NCI-H2227 treated with DMSO at 0.1 percent for 48 hours (cell line): Measurements from ENCODE around the gene DDX23.

Experiments
- DNase-seq: peaks from one replicate; lab custom pipeline; 2025; lab: John Stamatoyannopoulos, UW

The DDX23 gene

DNA sequence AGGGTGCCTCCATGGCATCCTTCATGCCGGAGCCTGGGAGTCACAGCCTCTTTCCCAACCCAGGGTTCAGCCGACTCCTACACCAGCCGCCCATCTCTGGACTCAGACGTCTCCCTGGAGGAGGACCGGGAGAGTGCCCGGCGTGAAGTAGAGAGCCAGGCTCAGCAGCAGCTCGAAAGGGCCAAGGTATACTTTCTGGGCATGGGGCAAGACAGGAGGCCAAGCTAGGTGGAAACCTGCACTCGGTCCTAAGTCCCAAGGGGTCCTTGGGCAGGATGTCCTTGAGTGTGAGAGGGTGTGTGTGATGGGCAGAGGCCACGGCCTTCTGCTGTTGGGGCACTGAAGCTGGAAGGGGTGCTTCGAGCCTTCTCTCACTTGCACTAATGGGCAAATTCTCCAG, 28.7 kb downstream of the DDX23 start:
- no peak for DNase-seq

DNA sequence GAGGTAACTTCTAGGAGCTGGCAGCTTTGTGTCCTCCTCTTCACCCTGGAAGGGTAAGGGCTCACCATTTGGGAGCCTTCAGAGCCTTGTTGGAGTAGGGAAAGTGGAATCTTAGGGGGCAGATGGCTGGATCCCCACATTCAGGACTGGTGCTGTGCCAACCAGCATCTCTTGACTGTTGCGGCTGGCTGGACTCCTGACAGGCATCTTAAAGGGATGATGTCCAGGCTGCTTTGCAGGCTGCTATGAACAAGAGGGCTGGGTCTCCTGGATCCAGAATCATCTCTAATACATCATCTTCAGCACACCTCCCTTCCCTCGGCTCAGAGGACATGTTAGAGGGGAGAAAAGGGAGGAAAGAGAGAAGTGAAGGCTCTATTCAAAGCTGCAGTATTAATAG, 29.3 kb downstream of the DDX23 start:
- no peak for DNase-seq

DNA sequence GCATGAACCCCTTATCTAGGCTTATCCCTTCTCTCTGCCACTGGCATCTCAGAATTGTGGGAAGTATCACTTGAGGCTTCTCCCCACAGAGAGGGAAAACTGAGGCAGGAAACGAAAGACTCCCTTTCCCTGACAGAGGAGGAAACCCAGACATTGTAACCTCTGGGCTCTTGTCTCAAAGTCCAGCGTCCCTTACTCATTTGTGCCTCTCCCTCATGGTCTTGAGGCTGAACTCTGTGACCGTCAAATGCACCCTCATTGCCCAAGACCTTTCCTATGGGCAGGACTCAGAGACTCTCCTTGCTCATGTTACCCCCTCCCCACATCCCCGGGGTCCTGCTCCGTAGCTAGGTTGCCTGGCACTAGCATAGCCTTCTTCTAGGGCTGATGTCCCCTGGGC, 29.8 kb downstream of the DDX23 start:
- DNase-seq: no peak

DNA sequence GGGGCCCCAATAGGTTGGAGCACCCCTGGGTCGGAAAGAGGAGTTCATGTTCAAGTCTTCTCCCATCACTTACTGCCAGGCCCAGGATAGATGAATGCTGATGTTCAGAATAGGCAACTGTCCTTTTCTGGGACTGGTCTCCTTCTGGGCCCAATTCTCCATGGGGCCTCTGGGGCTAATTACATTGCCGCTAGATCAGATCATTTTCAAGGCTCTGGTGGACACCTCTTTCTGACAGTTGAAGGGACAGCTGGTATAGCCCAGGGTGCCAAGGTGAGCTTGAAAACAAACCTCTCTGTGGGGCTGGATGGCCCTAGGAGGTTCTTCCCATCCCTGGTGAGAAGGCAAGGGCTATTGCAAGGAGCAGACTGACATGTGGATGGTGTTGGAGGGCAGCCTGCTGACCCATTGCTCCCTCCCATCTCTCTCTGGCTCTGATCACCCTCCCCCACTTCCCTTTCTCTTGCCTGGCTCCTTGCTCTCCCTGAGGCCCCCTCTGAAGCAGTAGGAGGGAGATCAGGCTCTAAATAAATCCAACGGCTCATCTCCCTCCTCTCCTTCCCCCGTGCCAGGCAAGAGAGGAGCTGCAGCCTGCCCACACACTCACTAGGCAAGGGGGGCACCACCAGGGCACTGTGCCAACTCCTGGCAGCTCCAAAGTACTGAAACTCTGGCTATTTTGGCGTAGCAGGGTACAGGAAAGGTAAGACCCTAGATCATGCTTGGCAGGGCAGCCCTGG, 31.8 kb downstream of the DDX23 start:
- no peak for DNase-seq

DNA sequence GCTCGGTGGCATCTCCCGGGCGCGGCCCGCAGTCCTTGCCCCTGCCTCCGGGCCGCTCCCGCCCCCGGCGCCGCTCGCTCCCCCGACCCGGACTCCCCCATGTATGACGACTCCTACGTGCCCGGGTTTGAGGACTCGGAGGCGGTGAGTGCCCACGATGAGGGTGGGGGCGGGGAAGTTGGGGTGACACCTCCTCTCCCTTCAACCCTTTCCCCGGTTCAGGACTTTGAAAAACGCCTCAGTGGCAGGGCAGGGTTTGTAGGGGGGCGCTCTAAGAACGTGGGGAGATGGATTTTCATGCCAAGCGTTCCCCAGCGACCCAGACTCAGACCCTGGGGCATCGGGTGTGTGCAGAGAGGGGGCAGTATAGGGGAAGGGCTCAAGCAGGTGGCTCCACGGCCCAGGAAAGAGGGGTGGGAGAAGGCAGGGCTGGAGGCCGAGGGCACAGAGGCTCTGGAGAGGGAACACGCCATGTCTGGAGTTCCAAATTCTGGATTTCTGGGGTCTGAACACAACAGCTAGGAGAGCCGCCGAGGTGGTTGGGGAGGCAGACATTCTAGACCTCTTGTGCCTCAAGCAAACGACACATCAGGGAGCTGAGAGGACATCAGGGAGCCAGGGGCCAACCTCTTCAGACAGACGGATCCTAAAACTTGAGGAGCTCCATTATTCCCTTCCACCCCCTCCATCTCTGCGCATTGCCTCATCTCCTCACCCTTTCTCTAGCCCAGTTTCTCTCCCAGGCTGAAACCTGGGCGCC, 33.0 kb downstream of the DDX23 start:
- no peak for DNase-seq

DNA sequence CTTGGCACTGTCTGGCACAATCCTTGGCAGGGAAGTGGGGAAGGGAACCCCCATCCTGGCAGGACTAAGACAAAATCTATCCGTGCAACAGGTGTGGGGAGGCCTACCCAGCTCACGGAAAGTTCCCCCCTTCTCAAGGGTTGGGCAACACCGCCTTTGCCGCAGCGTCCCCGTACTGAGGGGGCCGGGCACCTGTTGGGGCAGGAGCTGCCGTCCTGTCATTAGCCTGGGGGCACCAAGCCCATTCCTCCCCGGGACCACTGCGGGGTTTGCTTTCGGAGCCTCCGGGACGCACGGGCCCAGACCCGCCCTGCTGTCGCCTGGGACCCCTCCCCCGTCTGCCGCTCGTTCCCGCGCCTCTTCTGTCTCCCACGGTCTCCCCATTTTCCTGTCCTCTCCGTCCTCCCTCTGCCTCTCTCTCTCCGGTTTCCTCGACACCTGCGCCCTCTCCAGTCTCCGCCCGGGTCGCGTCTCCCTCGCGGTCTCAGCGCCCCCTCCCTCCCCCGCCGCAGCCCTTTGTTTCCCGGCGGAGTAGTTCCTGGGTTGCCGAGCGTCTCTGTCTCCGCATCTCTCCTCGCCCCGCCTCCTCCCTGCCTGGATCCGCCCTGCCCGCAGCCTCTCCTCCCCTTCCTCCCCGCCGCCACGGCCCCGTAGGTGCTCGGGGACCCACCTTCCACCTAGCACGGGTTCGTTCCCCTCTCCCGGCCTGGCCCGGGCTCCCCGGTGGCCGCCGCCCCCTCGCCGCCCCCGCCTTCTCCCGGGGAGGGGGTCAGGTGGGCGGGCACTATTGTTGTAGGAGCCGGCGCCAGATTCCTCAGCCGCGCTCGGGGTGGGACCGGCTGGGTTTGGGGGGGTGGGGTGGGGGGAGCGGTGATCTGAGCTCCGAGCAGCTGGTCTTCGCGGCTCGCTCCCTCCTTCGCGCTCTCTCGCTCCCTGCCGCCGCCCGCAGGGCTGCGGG, 33.8 kb downstream of the DDX23 start, which contains the start of gene CACNB3:
Gene CACNB3 (plus strand): TSS at position 624 of the 958 bp plus-strand sequence. CDS start 434 bp downstream, outside the sequence.
- DNase-seq: peak; percentile 75

DNA sequence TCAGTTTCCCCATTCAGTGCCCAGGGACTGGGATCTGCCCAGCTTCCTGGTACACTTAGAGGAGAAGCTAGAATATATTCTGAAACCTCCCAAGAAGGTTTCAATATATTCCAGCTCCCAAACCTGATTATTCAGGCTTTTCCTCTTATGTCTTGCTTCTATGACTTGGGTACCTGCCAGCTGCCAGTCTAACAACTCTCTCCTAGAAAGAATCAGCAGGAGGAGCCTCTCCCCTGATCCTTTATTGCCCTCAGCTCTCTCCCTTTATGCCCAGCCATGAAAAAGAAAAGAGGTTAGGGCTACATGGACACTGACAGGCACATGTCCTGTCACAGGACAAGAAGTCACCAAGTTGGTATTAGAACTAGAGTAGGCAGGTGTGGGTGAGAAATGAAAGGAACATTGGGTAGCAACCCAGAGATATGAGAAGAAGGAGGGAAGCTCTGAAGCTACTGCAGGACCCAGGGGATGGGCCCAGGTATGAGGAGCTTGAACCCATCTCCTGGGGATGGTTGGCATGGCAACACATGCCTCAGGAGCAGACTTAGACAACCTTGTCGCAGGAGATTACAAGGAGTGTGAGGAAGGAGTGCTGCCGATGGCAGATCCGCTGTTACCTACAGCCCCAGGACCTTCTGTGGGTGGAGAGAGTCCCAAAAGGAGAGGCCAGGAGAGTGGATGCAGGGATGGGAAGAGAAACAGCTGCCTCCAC, 35.7 kb downstream of the DDX23 start:
- DNase-seq: no peak

DNA sequence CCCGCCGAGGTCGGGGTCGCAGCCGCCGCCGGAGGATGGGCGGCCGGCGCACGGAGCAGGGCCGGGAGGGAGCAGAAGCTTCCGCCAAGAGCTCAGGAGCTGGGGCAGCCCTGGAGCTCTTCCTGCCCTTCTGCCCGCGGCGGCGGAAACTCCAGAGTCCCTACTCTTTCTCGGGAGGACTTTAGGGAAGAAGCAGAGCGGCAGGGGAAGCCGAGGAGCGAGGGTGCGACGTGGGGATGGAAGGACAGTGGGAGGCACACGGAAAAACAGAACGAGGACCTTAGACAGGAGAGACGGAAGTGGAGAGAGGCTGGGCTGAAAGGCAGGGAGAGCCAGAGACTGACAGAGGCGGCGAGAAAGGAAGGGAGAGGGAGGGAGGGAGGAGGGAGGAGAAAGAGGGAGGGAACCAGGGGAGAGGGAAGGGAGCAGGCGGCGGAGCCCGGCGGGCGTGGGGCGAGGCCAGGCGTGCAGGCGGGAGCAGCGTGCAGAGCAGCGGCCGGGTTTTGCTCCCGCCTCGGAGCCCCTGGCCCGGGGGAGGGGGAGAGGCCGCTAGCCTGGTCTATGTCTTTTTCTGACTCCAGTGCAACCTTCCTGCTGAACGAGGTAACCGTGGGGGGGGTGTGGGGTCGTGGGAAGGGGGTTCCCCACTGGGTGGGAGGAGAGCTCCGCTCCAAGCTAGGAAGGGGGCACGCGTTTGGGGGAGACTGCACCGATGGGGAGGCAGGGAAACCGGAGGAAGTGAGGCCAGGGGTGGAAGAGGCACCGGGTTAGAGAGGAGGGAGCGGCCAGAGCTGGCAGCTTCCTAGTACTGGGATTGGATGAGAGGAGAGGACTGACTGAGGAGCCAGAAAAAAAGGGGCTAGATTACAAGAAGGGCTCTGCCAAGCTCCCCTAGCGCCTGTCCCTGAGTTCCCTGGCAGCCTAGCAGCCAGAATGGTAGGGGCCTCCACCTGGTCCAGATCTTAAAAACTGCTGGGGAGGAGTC, 36.5 kb downstream of the DDX23 start:
- peak; percentile 71 for DNase-seq

DNA sequence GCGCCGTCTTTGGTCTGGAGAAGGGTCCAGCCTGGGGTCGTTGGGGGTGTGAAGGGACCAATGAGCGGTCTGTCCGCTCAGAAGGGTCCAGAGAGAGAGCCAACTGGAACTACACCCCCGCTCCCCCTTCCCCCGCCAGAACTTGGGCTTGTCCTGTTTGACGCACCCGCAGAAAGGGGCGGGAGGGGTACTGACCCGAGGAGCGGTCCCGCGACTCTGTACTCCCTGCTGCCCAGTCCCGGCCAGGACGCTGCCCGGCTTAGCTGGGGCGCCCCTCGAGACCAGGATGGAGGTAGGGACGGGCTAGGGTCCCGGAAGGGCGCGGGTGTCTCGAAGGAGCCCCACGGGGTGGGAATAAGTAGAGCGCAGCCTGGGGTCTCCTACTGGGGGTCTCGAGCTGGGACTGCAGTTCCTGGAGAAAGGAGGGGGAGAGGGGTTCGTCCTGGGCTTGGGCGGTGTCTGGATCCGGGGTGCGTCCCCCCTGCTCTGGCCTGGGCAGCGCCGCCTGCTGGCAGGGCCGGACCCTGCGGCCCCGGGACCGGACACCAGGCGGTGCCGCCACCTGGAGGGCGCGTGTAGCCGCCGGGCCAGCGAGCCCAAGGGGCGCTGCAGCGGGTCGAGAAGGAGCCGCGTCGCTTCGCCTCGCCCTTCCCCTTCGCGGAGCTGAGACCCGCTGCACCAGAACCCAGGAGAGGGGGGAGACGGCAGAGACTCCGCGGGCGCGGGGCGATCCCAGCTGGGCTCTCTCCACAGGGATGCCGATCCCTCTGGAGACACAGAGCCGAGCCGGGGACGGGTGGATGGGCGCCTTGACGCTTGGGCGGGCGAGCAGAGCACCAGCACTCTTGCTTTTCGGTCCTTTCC, 37.5 kb downstream of the DDX23 start:
- DNase-seq: peak; percentile 28

DNA sequence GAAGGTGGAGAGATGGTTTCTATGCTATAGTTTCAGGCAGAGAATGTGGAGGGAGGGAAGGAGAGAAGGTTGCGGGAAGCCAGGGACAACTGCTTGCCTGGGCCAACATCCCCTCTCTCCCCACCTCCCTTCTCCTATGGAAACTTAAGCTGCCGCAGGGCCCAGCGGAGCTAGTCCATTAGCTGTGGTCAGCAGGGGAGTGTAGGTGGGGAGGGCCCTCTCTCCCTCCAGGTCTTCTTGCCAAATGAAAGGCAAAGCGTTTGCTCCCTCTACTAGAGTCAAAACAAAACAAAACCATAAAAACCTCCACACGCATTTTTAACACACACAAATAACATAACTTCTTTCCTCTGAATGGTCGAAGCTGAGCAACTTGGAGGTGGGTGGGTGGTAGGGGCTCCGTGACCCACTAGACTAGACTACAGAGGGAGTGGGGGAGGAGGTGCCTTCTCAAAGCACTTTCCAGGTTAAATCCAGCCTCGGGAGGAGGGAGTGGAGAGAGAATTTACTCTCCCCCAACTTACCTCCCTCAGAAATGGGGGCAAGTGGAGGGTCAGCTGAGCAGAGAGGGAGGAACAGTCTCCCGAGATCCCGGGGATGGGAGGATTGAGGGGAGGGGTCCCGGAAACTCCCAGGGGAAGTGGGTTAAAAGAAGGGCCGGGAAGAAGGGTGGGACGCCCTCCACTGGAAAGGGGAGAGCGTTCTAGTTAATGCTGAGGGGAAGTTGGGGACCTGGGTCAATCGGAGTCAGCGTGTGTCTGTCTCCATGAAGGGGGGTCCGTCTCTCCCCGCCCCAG, 38.3 kb downstream of the DDX23 start:
- no peak for DNase-seq

DNA sequence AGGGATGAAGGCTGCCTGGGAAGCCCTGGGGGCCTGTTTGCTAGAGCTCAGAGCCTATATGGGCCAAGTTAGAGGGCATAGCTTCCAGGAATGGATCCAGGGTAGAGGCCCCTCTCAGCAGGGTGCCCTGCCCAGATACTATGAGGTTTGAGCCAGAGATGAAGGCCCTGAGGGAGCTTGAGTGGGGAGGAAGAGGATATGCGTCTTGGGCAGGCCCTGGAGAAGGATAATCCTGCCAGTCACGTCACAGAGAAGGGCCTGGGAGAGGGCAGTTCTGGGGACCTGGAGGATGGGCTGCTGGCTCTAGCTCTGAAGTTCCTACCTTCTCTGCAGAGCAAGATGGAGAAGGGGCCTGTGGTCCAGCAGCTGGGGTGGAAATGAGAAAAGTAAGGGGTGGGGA, 39.6 kb downstream of the DDX23 start:
- DNase-seq: no peak

DNA sequence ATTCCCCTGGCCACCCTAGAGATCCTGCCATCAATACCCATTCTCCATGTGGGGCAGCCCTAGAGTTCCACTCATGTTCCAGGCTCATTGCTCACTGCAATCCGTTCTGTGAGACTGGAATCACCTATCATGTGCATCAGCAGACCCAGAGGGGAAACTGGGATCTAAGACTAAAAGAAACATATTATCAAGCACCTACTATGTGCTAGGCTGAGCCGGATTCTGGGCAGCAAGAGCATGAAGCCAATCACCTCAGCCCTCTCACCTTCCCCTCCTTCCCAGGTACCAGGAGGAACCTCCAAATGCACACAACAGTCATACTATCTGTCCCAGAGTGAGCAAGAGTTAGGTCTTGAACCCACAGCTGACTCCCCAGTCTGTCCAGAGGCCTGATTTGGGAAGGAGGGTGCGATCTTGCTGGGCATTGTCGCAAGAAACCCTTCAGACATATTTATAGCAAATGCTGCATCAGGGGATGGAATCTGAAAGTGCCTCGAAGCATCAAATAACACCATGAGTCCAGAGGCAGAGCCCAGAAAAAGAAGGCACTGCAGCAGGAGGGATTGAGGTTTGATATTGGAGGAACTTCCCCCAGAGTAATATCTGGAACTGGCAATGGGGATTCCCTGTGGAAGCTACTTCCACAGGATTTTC, 40.4 kb downstream of the DDX23 start:
- DNase-seq: no peak

DNA sequence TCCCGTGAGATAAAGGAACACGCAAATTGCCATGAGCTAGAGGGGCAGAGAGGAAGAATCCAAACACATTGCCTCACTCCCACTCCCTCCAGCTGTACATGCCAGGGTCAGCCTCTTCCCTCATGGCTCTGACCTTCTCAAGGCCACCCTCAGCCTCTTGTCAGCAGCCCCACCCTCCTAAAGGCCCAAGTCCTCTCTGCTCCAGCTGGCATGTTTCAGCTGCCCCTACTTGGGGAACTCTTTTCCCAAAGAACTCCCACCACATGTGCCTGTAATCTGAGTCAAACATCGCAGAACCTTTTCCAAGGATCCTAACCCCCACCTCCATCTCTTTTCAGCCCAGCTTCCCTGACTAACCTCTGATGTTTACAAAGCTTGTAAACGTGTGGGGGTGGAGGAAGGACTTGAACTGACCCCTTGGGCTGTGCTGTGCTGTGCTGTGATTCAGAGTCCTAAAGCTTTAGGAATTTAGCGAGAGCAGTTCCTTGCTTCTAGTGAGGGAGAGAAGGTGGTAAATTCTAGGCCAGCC, 41.0 kb downstream of the DDX23 start:
- DNase-seq: no peak

DNA sequence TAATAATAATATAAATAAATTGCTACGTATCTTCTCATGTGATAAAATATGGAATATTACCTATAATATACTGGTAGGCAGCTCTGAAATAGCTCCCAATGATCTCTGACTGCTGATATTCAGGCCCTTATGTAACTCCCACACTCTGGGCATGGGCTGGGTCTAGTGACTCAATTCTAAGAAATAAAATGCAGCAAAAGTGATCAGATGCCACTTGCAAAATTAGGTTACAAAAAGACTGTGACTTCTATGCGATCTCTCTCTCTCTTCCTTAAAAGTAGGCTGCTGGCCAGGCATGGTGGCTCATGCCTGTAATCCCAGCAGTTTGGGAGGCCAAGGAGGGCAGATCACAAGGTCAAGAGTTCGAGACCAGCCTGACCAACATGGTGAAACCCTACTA, 44.0 kb downstream of the DDX23 start:
- DNase-seq: no peak

DNA sequence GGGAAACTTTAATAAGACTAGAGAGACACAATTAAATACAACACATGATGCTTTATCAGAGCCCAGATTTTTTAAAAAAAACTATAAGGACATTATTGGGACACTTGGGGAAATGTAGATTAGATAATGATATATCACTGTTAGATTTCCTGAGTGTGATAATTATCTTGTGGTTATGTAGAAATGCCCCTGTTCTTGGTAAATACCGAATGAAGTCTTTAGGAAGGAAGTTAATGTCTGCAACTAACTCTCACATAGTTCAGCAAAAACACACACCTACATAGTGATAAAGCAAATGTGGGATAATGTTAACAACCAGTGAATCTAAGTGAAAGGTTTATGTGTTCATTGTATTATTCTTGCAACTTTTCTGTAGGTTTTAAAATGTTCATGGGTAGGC, 48.3 kb downstream of the DDX23 start:
- no peak for DNase-seq

DNA sequence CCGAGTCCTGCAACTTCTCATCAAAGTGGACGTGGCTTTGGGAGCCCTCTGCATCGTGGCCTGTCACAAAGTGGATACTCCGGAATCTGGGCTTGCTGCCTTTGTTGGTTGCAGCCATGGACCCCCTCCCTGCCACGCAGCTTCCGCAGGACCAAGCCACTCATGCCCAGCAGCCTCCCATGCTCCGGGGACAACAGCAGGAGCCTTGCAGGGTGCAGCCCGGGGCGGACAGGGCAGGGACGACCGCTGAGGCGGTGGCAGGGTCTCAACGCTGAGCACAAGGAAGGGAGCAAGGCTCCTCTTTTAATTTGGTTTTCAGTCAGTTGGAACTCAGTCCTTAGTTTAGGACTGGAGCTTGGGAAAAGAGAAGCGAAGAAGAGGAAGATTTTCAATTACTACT, 51.0 kb downstream of the DDX23 start:
- DNase-seq: no peak

DNA sequence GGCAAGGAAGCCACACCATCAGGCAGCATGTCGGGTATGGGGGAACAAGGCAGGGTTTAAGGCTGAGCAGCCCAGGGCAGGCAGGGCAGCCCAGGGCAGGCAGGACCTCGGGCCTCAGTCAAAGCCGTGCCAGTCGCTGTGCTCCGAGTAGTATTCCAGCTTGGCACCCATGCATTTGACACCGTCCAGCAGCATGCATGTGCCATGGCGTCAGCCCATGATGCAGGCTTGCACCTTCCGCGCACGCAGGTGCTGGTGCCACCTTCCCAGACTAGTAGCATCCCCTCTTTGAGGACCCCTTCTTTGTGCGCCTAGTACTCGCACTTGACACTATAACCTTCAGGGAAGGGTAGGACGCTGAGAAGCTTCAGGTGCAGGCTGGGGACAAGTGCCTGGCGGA, 51.5 kb downstream of the DDX23 start:
- no peak for DNase-seq

DNA sequence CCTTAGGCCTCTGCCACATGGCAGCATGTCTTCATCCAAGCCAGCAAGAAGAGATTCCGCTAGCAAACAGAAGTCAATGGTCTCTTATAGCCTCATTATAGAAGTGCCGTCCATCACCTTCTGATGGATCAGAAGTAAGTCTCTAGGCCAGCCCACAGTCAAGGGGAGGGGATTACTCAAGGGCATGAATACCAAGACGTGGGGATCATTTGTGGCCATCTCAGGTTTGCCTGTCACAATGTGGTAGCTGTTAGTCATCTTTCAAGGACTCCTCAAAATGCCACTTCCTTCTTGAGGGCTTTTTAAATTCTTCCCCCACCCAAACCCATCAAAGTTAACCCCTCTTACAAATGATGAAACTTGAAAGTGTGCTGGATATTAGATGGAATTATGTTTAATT, 55.0 kb downstream of the DDX23 start:
- DNase-seq: no peak
